ENCODE data around the gene MTX1. TPM values are rescaled to one million over a fixed set of nuclear protein-coding genes. Genes with fewer than 3 reads are reported as not detected.
A peak's percentile ranks its signal among the peaks of the same experiment; 100 is the strongest.

MTX1 gene
- total and polyA plus RNA-seq, 9 of the 15 experiments (the other 6 are each of a cell fraction or from before 2014, with no cell fraction given) = 29.1 to 98.4 (median 66.9) TPM

DNA sequence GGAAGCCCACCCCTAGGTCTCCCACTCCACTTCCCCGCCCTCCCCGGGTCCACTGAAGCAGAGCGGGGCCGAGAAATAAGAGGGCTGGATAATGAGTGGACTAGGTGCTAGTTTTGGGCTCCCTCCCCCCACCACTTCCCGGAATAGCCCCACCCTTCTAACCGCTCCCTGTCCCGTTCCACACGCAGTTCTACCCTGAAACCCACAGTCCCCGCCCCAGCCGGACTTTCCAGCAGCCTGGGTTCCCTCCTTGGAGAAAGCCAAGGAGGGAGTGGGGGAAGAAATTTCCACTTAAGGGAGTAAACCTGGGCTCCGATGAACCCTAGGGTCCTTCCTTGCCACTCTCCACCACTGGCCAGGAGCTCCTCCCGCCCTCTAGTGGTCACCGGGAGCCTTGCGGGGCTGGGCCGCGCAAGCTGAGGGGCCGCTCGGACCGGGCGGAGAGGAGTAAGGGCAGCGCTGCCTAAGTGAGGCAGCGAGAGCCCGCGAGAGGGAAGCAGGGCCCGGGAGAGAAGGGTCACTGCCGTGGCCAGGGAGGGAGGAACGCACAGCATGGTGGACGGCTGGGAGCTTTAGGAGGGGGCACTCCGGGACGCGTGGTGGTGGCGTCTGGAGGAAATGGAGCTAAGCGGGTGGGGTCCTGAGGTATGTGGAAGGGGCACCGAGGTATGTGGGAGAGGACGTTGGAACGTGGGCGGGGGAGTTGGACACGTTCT is 15.1 kb upstream of the MTX1 start (continued):
- TF ChIP-seq ZNF695 (CRISPR knock-in tag; IDR thresholded peaks at IDR 0.05) = no peak
- no peak for TF ChIP-seq TCFL5 (CRISPR knock-in tag; conservative IDR thresholded peaks at IDR 0.05)
- TF ChIP-seq RAD51 (IDR thresholded peaks at IDR 0.05; ENCODE audit: borderline replicate concordance, low read depth) = no peak
- peak; percentile 97 for TF ChIP-seq LCOR (CRISPR knock-in tag; IDR thresholded peaks at IDR 0.05)
- no peak for TF ChIP-seq ELF2 (CRISPR knock-in tag; IDR thresholded peaks at IDR 0.05)
- TF ChIP-seq GATA2 (CRISPR knock-in tag; IDR thresholded peaks at IDR 0.05) = no peak
- TF ChIP-seq TFAM (CRISPR knock-in tag; conservative IDR thresholded peaks at IDR 0.05) = no peak
- TF ChIP-seq TAL1 (IDR thresholded peaks at IDR 0.05) = no peak
- no peak for TF ChIP-seq FOXJ2 (tag; IDR thresholded peaks at IDR 0.05)
- TF ChIP-seq ZNF3 (CRISPR knock-in tag; IDR thresholded peaks at IDR 0.05) = no peak
- TF ChIP-seq, protein P1, sequence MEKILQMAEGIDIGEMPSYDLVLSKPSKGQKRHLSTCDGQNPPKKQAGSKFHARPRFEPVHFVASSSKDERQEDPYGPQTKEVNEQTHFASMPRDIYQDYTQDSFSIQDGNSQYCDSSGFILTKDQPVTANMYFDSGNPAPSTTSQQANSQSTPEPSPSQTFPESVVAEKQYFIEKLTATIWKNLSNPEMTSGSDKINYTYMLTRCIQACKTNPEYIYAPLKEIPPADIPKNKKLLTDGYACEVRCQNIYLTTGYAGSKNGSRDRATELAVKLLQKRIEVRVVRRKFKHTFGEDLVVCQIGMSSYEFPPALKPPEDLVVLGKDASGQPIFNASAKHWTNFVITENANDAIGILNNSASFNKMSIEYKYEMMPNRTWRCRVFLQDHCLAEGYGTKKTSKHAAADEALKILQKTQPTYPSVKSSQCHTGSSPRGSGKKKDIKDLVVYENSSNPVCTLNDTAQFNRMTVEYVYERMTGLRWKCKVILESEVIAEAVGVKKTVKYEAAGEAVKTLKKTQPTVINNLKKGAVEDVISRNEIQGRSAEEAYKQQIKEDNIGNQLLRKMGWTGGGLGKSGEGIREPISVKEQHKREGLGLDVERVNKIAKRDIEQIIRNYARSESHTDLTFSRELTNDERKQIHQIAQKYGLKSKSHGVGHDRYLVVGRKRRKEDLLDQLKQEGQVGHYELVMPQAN (IDR thresholded peaks at IDR 0.05; ENCODE audit: borderline replicate concordance) = no peak; the same call in 1 of the 2 replicates
- TF ChIP-seq PPARD (CRISPR knock-in tag; IDR thresholded peaks at IDR 0.05) = no peak
- TF ChIP-seq, protein P2, sequence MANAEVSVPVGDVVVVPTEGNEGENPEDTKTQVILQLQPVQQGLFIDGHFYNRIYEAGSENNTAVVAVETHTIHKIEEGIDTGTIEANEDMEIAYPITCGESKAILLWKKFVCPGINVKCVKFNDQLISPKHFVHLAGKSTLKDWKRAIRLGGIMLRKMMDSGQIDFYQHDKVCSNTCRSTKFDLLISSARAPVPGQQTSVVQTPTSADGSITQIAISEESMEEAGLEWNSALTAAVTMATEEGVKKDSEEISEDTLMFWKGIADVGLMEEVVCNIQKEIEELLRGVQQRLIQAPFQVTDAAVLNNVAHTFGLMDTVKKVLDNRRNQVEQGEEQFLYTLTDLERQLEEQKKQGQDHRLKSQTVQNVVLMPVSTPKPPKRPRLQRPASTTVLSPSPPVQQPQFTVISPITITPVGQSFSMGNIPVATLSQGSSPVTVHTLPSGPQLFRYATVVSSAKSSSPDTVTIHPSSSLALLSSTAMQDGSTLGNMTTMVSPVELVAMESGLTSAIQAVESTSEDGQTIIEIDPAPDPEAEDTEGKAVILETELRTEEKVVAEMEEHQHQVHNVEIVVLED (CRISPR knock-in tag; IDR thresholded peaks at IDR 0.05) = no peak
- no peak for TF ChIP-seq ZNF175 (CRISPR knock-in tag; IDR thresholded peaks at IDR 0.05; ENCODE audit: low read depth)
- TF ChIP-seq ETV5 (CRISPR knock-in tag; IDR thresholded peaks at IDR 0.05; ENCODE audit: low read depth) = no peak; the same call in 1 of the 2 replicates
- TF ChIP-seq MAFF (IDR thresholded peaks at IDR 0.05; ENCODE audit: low read length) = no peak
- TF ChIP-seq ZNF717 (CRISPR knock-in tag; IDR thresholded peaks at IDR 0.05) = no peak
- TF ChIP-seq JUN (IDR thresholded peaks at IDR 0.05; ENCODE audit: borderline replicate concordance, low read depth, low read length) = 0 out of 2 replicates have a peak, but pooled peaks have one; percentile 8
- no peak for TF ChIP-seq JUN (CRISPR knock-in tag; IDR thresholded peaks at IDR 0.05; ENCODE audit: borderline replicate concordance)
- TF ChIP-seq KDM5B (IDR thresholded peaks at IDR 0.05; ENCODE audit: insufficient replicate concordance, low read depth, low read length) = peak; percentile 77
- TF ChIP-seq, protein P3, sequence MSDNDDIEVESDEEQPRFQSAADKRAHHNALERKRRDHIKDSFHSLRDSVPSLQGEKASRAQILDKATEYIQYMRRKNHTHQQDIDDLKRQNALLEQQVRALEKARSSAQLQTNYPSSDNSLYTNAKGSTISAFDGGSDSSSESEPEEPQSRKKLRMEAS (CRISPR knock-in tag; IDR thresholded peaks at IDR 0.05) = peak; percentile 9; the same call in 1 of the 2 replicates
- TF ChIP-seq SP1 (CRISPR knock-in tag; IDR thresholded peaks at IDR 0.05) = peak; percentile 65; the same call in 1 of the 2 replicates
- TF ChIP-seq DNMT1 (IDR thresholded peaks at IDR 0.05) = no peak
- no peak; the same call in 1 of the 2 replicates for TF ChIP-seq PHB2 (IDR thresholded peaks at IDR 0.05; ENCODE audit: low read depth)
- no peak for TF ChIP-seq SMARCB1 (IDR thresholded peaks at IDR 0.05; ENCODE audit: insufficient read length, low read depth)
- peak; percentile 50; the same call in 1 of the 2 replicates for TF ChIP-seq ELF4 (CRISPR knock-in tag; IDR thresholded peaks at IDR 0.05)
- no peak for TF ChIP-seq KAT8 (IDR thresholded peaks at IDR 0.05; ENCODE audit: low read depth)
- no peak for TF ChIP-seq NCOA2 (IDR thresholded peaks at IDR 0.05; ENCODE audit: partially characterized antibody in 2 of 2)

Measured in K562 (cell line).